HUES6 (cell line): ENCODE data around the gene NOC2L.

Experiments used
- H3K27ac ChIP-seq: 2 replicates; pipeline ENCODE4 v1.7.0; 2013; ENCODE audit warnings: low read depth, mild to moderate bottlenecking, low read length, inconsistent platforms
- H3K27me3 ChIP-seq: 2 replicates; pipeline ENCODE4 v1.6.1; 2013; ENCODE audit warnings: low read length; ENCODE audit not compliant: control insufficient read depth, insufficient read depth
- H3K36me3 ChIP-seq: 2 replicates; pipeline ENCODE4 v1.6.1; 2013; ENCODE audit warnings: low read length; ENCODE audit not compliant: control insufficient read depth, insufficient read depth
- H3K4me1 ChIP-seq: 2 replicates; pipeline ENCODE4 v1.6.1; 2013; ENCODE audit warnings: low read length; ENCODE audit not compliant: control insufficient read depth, insufficient read depth
- H3K4me3 ChIP-seq: 2 replicates; pipeline ENCODE4 v1.5.1; 2013; ENCODE audit warnings: low read depth, low read length
- H3K9ac ChIP-seq: one replicate; pipeline ENCODE4 v1.6.1; 2013; ENCODE audit warnings: mild to moderate bottlenecking, low read length
- H3K9me3 ChIP-seq: 2 replicates; pipeline ENCODE4 v1.6.1; 2013; ENCODE audit warnings: low read depth, low read length; ENCODE audit not compliant: control insufficient read depth, insufficient read depth

The NOC2L gene

DNA sequence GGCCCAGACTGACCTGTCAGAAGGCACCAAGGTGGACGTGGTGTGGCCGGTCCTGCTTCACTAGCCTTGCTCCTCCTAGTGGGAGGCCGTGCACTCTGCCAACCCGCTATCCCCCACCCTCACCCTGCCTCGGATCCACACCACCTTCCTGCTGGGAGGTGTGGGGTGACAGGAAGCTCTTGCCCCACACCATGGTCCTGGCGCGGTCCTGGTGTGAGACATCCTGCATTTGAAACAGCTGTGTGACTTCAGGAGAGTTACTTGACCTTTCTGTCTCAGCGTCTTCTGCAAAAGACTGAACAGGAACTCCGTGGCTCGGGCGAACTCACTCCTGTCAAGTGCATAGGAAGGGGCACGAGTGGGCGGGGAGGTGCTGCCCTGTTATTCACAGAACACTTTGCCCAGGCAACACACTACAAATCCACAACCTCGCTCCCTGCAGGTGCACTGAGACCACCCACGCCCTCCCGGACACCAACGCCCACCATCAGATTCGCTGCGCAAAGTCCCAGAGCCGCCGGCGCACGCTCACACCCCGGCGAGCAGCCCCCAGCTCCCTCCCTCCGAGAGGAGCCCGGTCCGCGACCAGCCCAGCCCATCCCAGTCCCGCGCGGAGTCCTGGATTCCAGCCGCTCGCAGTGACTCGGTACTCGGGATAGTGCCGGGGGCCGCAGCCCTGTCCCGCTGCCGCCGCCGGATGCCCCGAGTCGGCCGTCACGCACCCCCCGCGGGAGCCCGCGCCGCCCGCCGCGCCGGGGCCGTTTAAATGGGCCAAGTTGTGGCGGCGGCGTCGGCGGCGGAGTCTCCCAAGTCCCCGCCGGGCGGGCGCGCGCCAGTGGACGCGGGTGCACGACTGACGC is 35.7 kb downstream of the NOC2L start, which contains the start of gene SAMD11:
SAMD11 (plus strand) TSS at position 793 of the 860 bp plus-strand sequence. CDS start 509 bp downstream, outside the sequence.
- Histone ChIP-seq H3K4me3 (peak within 1 kb of the TSS; percentile 59), H3K9me3 (no peaks in the 10 kb centered on the region), H3K27me3 (peaks cover 99% of the 10 kb centered on the region), H3K4me1 (peaks cover 22% of the 10 kb centered on the region), H3K36me3 (no peaks in the 10 kb centered on the region), H3K27ac (no peak within 1 kb of the TSS), H3K9ac (peak within 1 kb of the TSS; percentile 25)

GRCh38 chr1:921011-921837 is 37.8 kb downstream of the NOC2L start:
- H3K4me1 ChIP-seq: peaks cover 16% of the 10 kb centered on the region
- H3K9me3 ChIP-seq: no peaks in the 10 kb centered on the region
- no peaks in the 10 kb centered on the region for H3K36me3 ChIP-seq
- H3K4me3 ChIP-seq: peak overlapping the region; percentile 19; the same call in 1 of the 2 replicates
- peaks cover 99% of the 10 kb centered on the region for H3K27me3 ChIP-seq
- H3K9ac ChIP-seq: no peak overlapping the region
- no peak overlapping the region for H3K27ac ChIP-seq

GRCh38 chr1:920521-920920 is 38.5 kb downstream of the NOC2L start:
- Histone ChIP-seq H3K9ac (no peak overlapping the region), H3K27me3 (peaks cover 99% of the 10 kb centered on the region), H3K36me3 (no peaks in the 10 kb centered on the region), H3K27ac (no peak overlapping the region), H3K9me3 (no peaks in the 10 kb centered on the region), H3K4me3 (peak overlapping the region; percentile 19; the same call in 1 of the 2 replicates), H3K4me1 (peaks cover 14% of the 10 kb centered on the region)

GRCh38 chr1:920010-920409 is 39.0 kb downstream of the NOC2L start:
- Histone ChIP-seq H3K27me3 (peaks cover 99% of the 10 kb centered on the region), H3K4me1 (peaks cover 14% of the 10 kb centered on the region), H3K27ac (no peak overlapping the region), H3K9ac (no peak overlapping the region), H3K9me3 (no peaks in the 10 kb centered on the region), H3K36me3 (no peaks in the 10 kb centered on the region), H3K4me3 (no peak overlapping the region)

GRCh38 chr1:919271-919872 is 39.7 kb downstream of the NOC2L start:
- no peaks in the 10 kb centered on the region for H3K9me3 ChIP-seq
- H3K4me1 ChIP-seq: peaks cover 14% of the 10 kb centered on the region
- no peaks in the 10 kb centered on the region for H3K36me3 ChIP-seq
- H3K27me3 ChIP-seq: peaks cover 99% of the 10 kb centered on the region
- no peak overlapping the region for H3K9ac ChIP-seq
- no peak overlapping the region for H3K4me3 ChIP-seq
- H3K27ac ChIP-seq: no peak overlapping the region

DNA sequence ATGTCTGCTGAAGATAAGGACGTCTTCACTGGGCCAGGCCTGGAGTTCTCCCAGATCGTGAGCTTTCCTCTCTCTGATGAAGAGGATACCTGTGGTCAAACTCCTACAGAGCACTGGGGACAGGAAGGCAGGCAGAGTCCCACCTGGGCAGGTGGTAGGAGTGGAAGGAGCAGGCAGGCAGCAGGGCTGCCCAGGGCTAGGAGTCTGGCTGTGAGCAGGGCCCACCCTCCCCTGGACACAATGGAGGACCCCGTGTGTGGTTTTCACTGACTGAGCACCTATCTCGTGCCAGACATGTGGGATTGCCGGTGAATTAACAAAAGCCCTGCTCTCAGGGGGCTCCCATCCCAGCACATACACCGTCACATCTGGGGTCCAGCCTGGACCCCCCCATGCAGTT is 40.2 kb downstream of the NOC2L start:
- Histone ChIP-seq H3K27me3 (peaks cover 99% of the 10 kb centered on the region), H3K9ac (no peak overlapping the region), H3K36me3 (no peaks in the 10 kb centered on the region), H3K4me1 (peaks cover 14% of the 10 kb centered on the region), H3K4me3 (no peak overlapping the region), H3K27ac (no peak overlapping the region), H3K9me3 (no peaks in the 10 kb centered on the region)

DNA sequence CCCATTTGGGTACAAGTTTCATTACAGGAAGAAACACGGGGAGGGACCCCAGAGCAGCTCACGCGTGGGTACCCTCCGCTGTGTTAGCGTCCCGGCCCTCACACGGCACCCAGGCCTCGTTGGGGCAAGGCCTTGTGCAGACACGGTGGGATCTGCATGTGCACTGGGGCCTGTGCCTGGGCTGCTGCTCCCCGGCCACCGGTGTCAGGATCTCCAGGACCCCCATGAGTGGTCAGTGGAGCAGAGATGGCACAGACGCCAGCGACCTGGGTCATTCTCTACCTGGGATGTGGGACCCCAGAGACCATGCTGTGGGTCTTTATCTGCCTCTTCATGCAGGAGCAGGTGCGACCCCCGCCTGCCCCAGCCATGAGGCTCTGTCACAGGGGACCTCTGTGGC is 40.7 kb downstream of the NOC2L start:
- peaks cover 100% of the 10 kb centered on the region for H3K27me3 ChIP-seq
- H3K4me3 ChIP-seq: no peak overlapping the region
- no peak overlapping the region for H3K27ac ChIP-seq
- no peak overlapping the region for H3K9ac ChIP-seq
- H3K9me3 ChIP-seq: no peaks in the 10 kb centered on the region
- no peaks in the 10 kb centered on the region for H3K36me3 ChIP-seq
- peaks cover 14% of the 10 kb centered on the region for H3K4me1 ChIP-seq

- H3K36me3 ChIP-seq: no peaks in the 10 kb centered on the region
- H3K4me1 ChIP-seq: peaks cover 14% of the 10 kb centered on the region
- H3K27me3 ChIP-seq: peaks cover 100% of the 10 kb centered on the region
- H3K9ac ChIP-seq: no peak overlapping the region
- no peaks in the 10 kb centered on the region for H3K9me3 ChIP-seq
- no peak overlapping the region for H3K4me3 ChIP-seq
- no peak overlapping the region for H3K27ac ChIP-seq
Observed at GRCh38 chr1:917466-918091, 41.5 kb downstream of the NOC2L start.

- Histone ChIP-seq H3K9me3 (no peaks in the 10 kb centered on the region), H3K4me3 (no peak overlapping the region), H3K36me3 (no peaks in the 10 kb centered on the region), H3K27me3 (peaks cover 100% of the 10 kb centered on the region), H3K4me1 (peaks cover 14% of the 10 kb centered on the region), H3K27ac (no peak overlapping the region), H3K9ac (no peak overlapping the region)
Observed at GRCh38 chr1:917076-917459, 42.0 kb downstream of the NOC2L start.

DNA sequence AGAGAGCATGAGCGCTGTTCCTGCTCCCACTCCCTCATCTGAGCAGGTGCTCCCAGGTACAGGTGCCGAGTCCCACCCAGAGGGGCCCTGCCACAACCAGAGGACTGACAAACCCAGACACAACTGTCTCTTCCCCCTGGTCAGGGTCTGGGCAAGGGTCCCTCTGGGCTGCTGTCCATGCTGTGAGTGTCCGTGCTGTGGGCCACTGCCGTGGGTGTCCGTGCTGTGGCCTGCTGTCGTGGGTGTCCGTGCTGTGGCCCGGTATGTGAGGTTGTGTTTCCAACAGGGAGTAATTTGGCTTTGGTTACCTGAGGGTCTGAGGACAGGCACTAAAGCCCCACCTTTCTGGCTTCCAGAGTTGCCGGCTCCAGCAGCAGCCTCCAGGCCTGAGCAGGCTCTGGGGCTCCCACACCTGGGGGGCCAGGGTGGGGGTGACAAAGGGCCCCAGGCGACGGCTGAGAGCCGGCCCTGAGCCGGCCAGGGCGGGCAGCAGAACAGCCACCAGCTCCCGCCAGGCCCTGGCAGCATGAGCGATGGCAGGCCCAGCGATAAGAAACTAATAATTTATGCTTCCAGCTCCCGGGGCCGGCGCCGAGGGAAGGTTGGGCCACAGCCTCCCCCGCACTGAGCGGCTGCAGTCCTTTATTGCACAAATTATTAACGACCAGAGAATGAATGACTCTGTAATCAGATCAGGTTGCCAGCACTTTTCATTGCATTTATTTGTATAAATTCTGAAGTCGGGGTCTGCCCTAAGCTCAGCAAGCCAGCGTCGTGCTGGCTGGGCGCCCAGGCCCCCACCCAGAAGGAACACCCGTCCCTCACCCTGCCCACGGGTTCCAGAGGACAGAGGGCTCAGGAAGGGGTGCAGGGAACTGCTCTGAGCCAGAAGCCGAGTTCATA is 42.6 kb downstream of the NOC2L start:
- H3K4me1 ChIP-seq: peaks cover 12% of the 10 kb centered on the region
- no peak overlapping the region for H3K4me3 ChIP-seq
- H3K27ac ChIP-seq: no peak overlapping the region

More for the DNA sequence above, 42.6 kb downstream of the NOC2L start:
- Histone ChIP-seq H3K27me3 (peaks cover 100% of the 10 kb centered on the region), H3K36me3 (no peaks in the 10 kb centered on the region), H3K9me3 (no peaks in the 10 kb centered on the region), H3K9ac (no peak overlapping the region)
